ENCODE measurements around the gene CTDSPL.

Gene CTDSPL

GRCh38 chr3:37991109-37991508 lies 129.4 kb downstream of the CTDSPL start:
- DNase-seq, result no peak

GRCh38 chr3:37991823-37992222 lies 130.1 kb downstream of the CTDSPL start:
- no peak for DNase-seq

- DNase-seq, result no peak
These were observed 130.8 kb downstream of the CTDSPL start for GRCh38 chr3:37992271-37993066.

GRCh38 chr3:37993067-37993455 lies 131.4 kb downstream of the CTDSPL start:
- no peak for DNase-seq

- DNase-seq, result no peak
These were observed 131.8 kb downstream of the CTDSPL start for GRCh38 chr3:37993460-37993819.

GRCh38 chr3:37993820-37994638 lies 132.3 kb downstream of the CTDSPL start:
- no peak for DNase-seq

- DNase-seq, result no peak
These were observed 132.9 kb downstream of the CTDSPL start for GRCh38 chr3:37994639-37994972.

- DNase-seq, result no peak
These were observed 134.3 kb downstream of the CTDSPL start for GRCh38 chr3:37995652-37996641.

GRCh38 chr3:37996785-37997301 lies 135.2 kb downstream of the CTDSPL start:
- peak; percentile 13 for DNase-seq

- no peak for DNase-seq
These were observed 135.7 kb downstream of the CTDSPL start for GRCh38 chr3:37997342-37997741.

- no peak for DNase-seq
These were observed 136.2 kb downstream of the CTDSPL start for GRCh38 chr3:37997791-37998370.

GRCh38 chr3:37999836-38000235 lies 138.2 kb downstream of the CTDSPL start:
- no peak for DNase-seq

GRCh38 chr3:38000242-38000916 lies 138.7 kb downstream of the CTDSPL start:
- no peak for DNase-seq

- DNase-seq, result no peak
These were observed 139.3 kb downstream of the CTDSPL start for GRCh38 chr3:38000965-38001455.

GRCh38 chr3:38001456-38002081 lies 139.9 kb downstream of the CTDSPL start:
- no peak for DNase-seq

GRCh38 chr3:38002291-38002876 lies 140.7 kb downstream of the CTDSPL start:
- no peak for DNase-seq

GRCh38 chr3:38002940-38003339 lies 141.3 kb downstream of the CTDSPL start:
- DNase-seq, result no peak

- DNase-seq, result peak; percentile 6
These were observed 141.7 kb downstream of the CTDSPL start for GRCh38 chr3:38003371-38003816.

GRCh38 chr3:38003817-38004414 lies 142.2 kb downstream of the CTDSPL start:
- DNase-seq, result no peak

- peak; percentile 12 for DNase-seq
These were observed 142.9 kb downstream of the CTDSPL start for GRCh38 chr3:38004415-38005075.

Data from NCI-H1092 (cell line).